ENCODE results near the gene GAGE12F.
"Not testable (repeated sequence)": the region's sequence is repeated elsewhere in the genome, so short reads cannot be mapped to it uniquely, and the experiment has no call there.

GAGE12F gene, protein sequence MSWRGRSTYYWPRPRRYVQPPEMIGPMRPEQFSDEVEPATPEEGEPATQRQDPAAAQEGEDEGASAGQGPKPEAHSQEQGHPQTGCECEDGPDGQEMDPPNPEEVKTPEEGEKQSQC

DNA sequence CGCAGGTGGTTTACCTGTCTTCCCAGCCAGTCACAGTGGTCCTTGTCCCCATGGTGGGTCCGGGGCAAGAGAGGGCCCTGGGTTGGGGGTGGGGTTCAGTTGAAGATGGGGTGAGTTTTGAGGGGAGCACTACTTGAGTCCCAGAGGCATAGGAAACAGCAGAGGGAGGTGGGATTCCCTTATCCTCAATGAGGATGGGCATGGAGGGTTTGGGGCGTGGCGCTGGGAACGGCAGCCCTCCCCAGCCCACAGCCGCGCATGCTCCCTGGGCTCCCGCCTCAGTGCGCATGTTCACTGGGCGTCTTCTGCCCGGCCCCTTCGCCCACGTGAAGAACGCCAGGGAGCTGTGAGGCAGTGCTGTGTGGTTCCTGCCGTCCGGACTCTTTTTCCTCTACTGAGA, at the start of gene GAGE12F:
Gene GAGE12F, plus strand, starts transcription at position 301 of the 400 bp plus-strand sequence. CDS start 1,155 bp downstream, outside the sequence.
- not testable (repeated sequence) for DNase-seq

DNA sequence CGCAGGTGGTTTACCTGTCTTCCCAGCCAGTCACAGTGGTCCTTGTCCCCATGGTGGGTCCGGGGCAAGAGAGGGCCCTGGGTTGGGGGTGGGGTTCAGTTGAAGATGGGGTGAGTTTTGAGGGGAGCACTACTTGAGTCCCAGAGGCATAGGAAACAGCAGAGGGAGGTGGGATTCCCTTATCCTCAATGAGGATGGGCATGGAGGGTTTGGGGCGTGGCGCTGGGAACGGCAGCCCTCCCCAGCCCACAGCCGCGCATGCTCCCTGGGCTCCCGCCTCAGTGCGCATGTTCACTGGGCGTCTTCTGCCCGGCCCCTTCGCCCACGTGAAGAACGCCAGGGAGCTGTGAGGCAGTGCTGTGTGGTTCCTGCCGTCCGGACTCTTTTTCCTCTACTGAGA, 28.8 kb upstream of the GAGE12F start, which contains the start of gene GAGE12C:
Gene GAGE12C, plus strand, starts transcription at position 301 of the 400 bp plus-strand sequence. CDS start 1,155 bp downstream, outside the sequence.
- not testable (repeated sequence) for DNase-seq

DNA sequence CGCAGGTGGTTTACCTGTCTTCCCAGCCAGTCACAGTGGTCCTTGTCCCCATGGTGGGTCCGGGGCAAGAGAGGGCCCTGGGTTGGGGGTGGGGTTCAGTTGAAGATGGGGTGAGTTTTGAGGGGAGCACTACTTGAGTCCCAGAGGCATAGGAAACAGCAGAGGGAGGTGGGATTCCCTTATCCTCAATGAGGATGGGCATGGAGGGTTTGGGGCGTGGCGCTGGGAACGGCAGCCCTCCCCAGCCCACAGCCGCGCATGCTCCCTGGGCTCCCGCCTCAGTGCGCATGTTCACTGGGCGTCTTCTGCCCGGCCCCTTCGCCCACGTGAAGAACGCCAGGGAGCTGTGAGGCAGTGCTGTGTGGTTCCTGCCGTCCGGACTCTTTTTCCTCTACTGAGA, 19.2 kb upstream of the GAGE12F start, which contains the start of gene GAGE12D:
Gene GAGE12D, plus strand, starts transcription at position 301 of the 400 bp plus-strand sequence. CDS start 1,155 bp downstream, outside the sequence.
- DNase-seq = not testable (repeated sequence)

DNA sequence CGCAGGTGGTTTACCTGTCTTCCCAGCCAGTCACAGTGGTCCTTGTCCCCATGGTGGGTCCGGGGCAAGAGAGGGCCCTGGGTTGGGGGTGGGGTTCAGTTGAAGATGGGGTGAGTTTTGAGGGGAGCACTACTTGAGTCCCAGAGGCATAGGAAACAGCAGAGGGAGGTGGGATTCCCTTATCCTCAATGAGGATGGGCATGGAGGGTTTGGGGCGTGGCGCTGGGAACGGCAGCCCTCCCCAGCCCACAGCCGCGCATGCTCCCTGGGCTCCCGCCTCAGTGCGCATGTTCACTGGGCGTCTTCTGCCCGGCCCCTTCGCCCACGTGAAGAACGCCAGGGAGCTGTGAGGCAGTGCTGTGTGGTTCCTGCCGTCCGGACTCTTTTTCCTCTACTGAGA, 9.7 kb upstream of the GAGE12F start, which contains the start of gene GAGE12E:
Gene GAGE12E, plus strand, starts transcription at position 301 of the 400 bp plus-strand sequence. CDS start 1,155 bp downstream, outside the sequence.
- DNase-seq = not testable (repeated sequence)

DNA sequence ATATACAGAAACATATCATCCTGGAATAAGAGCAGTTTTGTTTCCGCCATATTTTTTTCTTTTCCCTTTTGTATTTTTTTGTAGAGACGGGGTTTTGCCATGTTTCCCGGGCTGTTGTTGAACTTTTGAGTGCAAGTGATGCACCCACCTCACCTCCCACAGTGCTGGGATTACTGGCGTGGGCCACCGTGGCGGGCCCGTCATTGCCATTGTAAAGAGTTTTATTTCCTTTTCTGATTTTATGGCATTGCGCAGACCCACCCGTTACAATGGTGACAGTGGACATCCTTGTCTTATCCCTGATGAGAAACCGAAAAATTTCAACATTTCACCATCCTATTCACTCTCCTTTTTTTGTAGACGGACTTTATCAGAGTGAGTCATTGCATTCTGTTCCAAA, 8.1 kb downstream of the GAGE12F start:
- not testable (repeated sequence) for DNase-seq

DNA sequence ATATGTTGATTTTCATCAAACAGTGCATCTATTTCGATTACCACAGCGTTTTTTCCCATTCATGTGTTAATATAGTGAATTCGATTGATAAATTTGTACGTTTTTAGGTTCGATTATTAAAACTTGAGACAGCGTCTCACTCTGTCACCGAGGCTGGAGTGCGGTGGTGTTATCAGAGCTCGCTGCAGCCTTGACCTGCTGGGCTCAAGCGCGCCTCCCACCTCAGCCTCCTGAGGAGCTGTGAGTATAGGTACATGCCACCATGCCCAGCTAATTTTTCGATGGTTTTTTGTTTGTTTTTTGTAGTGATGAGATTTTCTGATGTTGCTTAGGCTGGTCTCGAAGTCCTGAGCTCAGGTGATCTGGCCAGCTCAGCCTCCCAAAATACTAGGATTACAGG, 8.5 kb downstream of the GAGE12F start:
- not testable (repeated sequence) for DNase-seq

DNA sequence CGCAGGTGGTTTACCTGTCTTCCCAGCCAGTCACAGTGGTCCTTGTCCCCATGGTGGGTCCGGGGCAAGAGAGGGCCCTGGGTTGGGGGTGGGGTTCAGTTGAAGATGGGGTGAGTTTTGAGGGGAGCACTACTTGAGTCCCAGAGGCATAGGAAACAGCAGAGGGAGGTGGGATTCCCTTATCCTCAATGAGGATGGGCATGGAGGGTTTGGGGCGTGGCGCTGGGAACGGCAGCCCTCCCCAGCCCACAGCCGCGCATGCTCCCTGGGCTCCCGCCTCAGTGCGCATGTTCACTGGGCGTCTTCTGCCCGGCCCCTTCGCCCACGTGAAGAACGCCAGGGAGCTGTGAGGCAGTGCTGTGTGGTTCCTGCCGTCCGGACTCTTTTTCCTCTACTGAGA, 9.5 kb downstream of the GAGE12F start, which contains the start of gene GAGE12G:
Gene GAGE12G, plus strand, starts transcription at position 301 of the 400 bp plus-strand sequence. CDS start 1,155 bp downstream, outside the sequence.
- DNase-seq = not testable (repeated sequence)

DNA sequence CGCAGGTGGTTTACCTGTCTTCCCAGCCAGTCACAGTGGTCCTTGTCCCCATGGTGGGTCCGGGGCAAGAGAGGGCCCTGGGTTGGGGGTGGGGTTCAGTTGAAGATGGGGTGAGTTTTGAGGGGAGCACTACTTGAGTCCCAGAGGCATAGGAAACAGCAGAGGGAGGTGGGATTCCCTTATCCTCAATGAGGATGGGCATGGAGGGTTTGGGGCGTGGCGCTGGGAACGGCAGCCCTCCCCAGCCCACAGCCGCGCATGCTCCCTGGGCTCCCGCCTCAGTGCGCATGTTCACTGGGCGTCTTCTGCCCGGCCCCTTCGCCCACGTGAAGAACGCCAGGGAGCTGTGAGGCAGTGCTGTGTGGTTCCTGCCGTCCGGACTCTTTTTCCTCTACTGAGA, 19.0 kb downstream of the GAGE12F start, which contains the start of gene GAGE12H:
Gene GAGE12H, plus strand, starts transcription at position 301 of the 400 bp plus-strand sequence. CDS start 1,155 bp downstream, outside the sequence.
- not testable (repeated sequence) for DNase-seq

DNA sequence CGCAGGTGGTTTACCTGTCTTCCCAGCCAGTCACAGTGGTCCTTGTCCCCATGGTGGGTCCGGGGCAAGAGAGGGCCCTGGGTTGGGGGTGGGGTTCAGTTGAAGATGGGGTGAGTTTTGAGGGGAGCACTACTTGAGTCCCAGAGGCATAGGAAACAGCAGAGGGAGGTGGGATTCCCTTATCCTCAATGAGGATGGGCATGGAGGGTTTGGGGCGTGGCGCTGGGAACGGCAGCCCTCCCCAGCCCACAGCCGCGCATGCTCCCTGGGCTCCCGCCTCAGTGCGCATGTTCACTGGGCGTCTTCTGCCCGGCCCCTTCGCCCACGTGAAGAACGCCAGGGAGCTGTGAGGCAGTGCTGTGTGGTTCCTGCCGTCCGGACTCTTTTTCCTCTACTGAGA, 28.6 kb downstream of the GAGE12F start, which contains the start of gene GAGE2A:
Gene GAGE2A, plus strand, starts transcription at position 301 of the 400 bp plus-strand sequence. CDS start 1,155 bp downstream, outside the sequence.
- not testable (repeated sequence) for DNase-seq

DNA sequence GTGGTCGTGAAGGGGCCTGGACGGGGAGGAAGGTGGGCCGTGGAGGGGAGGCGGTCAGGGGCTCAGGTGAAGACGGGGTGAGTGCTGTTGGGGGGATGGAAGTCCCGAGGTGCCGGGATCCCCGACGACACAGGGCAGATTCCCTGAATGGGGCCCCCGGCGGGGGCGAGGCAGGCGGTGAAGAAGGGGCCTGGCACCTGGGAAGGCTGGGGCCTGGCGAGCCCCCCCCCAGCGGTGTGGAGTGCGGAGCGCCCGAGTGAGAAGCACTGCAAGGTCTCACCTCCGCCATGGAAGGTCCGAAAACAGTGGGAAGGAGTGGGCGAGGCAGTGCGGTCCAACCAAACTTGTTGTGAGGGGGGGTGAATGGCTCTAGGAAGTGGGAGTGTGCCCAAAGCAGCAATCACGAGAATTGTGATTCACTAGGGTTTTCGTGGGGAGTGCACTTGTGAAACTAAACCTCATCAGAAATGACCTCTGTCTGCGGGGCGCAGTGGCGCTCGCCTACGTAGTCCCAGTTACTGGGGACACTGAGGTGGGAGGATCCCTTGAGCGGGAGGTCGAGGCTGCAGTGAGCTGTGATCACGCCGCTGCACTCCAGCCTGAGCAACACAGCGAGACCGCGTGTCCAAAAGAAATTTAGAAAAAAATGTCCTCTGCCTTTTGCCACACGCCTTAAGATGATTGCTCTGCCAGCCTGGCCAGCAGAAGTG, 29.3 kb downstream of the GAGE12F start:
- DNase-seq = not testable (repeated sequence)

DNA sequence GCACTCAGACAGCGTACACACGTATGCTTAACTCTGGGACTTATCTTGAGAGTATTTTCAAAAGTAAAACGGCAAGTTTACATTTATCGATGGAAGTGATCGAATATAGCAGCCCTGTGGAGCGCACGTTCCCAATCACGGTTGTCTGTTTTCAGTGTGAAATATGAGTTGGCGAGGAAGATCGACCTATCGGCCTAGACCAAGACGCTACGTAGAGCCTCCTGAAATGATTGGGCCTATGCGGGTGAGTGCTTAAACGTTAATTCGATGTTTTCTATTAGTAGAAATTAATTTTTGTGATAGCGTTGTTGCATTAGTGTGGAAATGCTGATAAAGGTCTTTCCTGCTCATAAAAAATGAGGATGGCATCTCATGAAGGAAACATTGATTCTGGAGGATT, 29.8 kb downstream of the GAGE12F start:
- DNase-seq = not testable (repeated sequence)

DNA sequence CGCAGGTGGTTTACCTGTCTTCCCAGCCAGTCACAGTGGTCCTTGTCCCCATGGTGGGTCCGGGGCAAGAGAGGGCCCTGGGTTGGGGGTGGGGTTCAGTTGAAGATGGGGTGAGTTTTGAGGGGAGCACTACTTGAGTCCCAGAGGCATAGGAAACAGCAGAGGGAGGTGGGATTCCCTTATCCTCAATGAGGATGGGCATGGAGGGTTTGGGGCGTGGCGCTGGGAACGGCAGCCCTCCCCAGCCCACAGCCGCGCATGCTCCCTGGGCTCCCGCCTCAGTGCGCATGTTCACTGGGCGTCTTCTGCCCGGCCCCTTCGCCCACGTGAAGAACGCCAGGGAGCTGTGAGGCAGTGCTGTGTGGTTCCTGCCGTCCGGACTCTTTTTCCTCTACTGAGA, 38.1 kb downstream of the GAGE12F start, which contains the start of gene GAGE1:
Gene GAGE1, plus strand, starts transcription at position 301 of the 400 bp plus-strand sequence. CDS start 1,155 bp downstream, outside the sequence.
- DNase-seq = not testable (repeated sequence)

DNA sequence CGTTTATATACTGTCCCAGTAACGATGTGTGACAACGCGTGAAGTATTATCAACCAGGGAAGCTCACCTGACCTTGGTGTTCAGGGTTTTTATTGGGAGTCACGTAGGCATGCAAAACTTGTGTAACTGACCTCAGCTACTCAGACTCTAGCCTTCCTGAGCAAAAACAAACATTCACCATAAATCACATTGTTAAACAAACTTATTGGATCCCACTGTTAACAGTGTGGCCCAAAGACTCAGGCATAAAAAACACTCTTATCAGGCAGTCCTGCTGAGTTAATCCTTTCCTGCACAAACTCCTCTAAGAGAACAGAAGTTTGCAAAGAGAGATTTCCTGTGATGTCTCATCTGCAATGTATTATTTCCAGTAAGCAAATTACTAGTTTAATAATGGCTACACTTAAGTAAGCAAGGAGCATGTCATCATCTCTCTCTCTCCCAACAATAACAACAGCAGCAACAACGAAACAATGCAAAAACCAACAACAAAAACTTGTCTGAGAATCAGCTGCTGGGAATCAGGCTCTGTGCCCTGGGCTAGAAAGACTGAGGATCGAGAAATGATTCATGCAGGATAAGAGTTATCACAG, 50.2 kb downstream of the GAGE12F start:
- no peak for DNase-seq
